Lung microvascular endothelial cell (primary cell): ENCODE data around the gene SLC6A17. TPM values are rescaled to one million over a fixed set of nuclear protein-coding genes. Genes with fewer than 3 reads are reported as not detected.

Experiments
- DNase-seq, 2 donors: peaks; one replicate each; pipeline versions ENCODE4 v3.0.0 to v3.0.0-alpha.2; 2010; ENCODE audit warnings: low read depth in 2 of 2
- total RNA-seq: library from RNA; depleted of rRNA; stranded (reverse); fragments of >200 nt; gene quantifications from 2 replicates; pipeline ENCODE4 v1.2.1, GENCODE V29; 2014

The SLC6A17 gene
- total RNA-seq, 1 donor from 2014 or later = 0.40 TPM

DNA sequence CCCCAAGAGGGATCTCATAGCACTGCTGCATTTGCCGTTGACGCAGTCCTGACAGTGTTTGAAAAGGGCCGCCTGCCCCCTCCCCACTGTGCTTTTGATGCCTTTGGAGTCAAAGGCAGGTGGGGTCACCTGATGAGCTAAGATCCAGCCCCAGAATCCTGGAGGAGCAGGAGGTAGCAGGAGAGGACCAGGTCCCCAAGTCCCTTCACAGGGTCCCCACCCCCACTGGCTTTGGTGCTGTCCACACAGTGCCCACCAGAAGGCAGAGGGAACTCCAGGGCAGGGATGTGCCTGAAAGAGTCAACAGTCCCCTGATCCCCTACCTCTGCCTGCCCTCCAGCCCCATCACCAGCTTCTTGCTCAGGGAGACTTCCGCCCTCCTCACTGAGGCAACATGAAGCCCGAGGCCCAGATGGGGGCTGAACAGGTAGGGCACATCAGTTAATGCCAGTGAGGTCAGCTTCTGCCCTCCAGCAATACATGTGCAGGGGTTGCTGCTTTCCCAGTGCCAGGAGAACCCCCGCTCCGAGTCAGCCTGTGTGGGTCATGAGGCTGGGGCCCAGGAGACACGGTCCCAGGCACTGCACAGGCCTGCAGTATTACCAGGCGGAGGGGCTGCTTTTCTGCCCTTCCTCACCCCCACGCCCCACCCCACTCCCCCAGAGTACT, 51.0 kb downstream of the SLC6A17 start:
- no peak for DNase-seq

DNA sequence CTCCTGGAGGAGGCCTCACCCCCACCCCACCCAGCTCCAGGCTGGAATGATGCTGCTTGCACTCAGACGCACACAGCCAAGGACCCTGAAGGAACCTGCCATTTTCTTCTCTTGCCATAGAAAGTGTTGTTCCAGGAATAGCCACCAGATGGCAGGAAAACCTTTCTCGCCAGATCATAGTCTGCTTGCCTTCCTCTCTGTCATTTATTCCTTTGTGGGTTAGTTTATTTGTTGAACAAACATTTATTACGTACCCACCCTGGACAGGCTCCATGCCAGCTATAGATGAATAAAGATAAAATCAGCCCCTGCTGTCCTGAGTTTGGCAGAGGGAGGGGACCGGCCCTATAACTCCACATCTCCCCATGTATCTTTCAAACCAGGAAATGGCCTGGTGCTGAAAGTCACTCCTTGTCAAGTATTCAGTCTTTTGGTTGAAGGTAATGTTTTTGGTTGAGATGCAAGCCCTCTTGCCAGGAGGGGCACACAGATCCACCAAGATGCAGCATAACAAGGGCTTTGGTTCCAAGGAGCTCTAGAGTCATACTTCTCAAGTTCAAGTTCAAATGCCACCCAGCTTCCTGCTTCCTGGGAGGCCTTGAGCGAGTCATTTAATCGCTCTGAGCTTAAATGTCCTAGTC, 52.8 kb downstream of the SLC6A17 start:
- DNase-seq = peak; percentile 69 to 72

DNA sequence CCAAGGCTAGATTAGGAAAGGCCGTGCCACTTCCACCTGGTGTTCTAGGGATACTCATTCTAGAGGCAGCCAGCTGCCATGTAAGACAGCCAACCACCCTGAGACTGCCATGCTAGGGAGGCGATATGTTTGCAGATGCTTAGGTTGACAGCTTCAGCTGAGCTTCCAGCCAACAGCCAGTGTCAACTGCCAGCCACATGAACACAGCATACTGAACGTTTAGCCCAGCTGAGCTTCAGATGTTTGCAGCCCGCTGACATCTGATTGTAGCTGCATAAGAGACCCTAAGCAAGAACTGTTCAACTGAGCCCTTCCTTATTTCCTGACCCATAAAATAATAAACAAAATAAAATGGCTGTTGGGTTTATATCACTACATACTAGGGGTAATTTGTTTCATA, 54.9 kb downstream of the SLC6A17 start:
- DNase-seq = no peak

DNA sequence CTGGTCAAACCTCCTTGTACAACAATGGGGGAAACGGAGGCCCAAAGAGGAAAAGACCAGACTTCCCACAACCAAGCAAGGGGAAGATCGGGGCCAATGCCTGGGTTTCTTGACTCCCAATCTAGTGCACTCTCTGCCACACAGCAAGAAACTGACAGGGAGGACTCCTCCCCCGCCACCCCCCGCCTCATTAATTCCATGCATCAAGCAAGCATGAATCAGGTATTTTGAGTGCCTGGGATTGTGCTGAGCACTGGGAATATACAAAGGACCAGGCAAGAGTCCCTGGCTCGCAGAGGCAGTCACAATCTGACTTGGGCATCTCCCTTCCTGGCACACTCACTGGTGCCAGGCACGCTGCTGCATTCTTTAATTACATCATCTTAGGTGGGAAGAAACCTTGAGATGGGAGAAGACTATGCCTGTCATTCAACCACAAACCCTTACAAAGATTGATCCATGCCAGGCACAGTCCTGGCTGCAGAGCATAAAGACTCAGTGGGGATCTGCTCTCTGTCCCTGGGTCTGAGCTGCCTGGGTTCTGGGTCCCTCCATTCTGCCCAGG, 55.4 kb downstream of the SLC6A17 start:
- no peak for DNase-seq

DNA sequence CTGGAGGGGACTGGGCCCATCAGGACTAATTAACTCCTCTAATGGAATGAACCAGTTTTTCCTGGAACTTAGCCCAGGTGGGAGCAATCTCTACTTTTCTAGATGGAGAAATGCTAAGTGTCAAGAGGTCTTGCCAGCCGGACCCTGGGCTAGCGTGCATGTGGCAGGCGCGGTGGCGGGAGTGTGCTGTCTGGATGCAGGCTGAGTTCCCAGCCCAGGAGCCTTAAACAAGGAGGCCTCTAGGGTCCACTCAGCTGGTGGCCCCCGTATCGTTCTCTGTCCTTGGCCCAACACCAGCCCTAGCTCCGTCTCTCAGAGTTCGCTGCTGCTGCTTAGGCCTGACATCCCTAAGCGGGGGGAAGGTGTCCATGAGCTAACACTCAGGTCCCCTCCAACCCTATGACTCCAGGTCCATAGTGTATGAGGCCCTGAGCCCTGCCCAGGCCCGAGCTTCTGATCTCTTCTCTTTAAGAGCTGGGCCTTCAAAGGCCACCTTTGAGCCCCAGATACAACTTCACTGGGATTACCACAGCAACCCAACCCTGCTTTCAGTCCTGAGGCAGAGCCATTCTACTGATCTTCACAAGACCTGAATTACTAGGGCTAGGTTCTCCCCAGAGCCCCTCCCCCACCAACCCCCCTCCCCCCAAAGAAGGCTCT, 56.1 kb downstream of the SLC6A17 start:
- no peak for DNase-seq

GRCh38 chr1:110207831-110208230, 57.5 kb downstream of the SLC6A17 start:
- peak; percentile 57 to 73 for DNase-seq

- no peak for DNase-seq
Measured at GRCh38 chr1:110208916-110209645, 58.8 kb downstream of the SLC6A17 start.

DNA sequence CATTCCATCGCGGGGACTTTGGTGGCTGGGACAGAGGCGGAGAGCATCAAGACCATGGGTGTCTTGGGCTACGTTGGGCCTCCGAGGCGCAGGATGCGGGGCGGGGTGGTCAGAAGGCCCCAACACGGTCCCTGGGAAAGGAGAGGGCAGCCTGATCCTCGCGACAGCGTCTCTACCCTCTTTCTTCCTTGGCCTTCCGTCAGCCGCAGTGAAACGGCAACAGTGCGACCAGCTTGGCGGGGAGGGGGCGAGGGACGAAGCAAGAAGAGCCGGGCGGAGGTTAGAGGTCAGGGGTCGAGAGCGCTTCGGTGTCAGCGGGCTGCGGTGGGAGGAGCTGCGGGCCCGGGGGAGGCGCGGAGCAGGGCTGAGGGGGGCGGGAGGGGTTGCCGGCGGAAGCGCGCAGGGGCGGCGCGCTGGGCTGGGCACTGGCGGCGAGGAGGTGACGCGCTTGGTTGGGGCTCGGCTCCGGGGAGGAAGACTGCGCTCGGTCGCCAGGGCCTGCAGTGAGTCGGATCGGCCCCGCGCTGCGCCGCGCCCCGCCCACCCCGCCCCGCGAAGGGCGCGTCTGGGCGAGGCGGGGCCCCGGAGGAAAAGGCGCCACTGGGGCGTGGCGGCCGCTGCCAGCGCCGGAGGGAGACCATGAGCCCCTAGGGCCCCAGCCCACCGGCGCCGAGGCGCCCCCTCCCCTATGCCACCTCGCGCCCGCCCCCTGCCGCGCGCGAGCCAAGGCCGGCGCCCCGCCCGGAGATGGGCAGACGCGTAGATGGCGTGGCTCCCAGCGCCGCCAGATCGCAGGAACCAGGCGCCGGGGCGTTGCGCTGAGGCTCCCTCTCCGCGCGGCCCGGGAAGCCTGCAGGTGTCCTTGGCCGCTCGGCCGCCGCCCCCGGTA, 59.7 kb downstream of the SLC6A17 start, which contains the start of gene KCNC4:
TSS of gene KCNC4 (plus strand) at position 600 of the 889 bp plus-strand sequence. CDS start 1,186 bp downstream, outside the sequence.
- DNase-seq = peak; percentile 79 to 81

- peak; percentile 47 to 49 for DNase-seq
Measured at GRCh38 chr1:110210604-110211495, 60.6 kb downstream of the SLC6A17 start.

DNA sequence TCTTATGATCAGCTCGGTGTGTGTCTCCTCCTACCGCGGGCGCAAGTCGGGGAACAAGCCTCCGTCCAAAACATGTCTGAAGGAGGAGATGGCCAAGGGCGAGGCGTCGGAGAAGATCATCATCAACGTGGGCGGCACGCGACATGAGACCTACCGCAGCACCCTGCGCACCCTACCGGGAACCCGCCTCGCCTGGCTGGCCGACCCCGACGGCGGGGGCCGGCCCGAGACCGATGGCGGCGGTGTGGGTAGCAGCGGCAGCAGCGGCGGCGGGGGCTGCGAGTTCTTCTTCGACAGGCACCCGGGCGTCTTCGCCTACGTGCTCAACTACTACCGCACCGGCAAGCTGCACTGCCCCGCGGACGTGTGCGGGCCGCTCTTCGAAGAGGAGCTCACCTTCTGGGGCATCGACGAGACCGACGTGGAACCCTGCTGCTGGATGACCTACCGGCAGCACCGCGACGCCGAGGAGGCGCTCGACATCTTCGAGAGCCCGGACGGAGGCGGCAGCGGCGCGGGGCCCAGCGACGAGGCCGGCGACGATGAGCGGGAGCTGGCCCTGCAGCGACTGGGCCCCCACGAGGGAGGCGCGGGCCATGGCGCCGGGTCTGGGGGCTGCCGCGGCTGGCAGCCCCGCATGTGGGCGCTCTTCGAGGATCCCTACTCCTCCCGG, 61.3 kb downstream of the SLC6A17 start:
- DNase-seq = peak in 1 of 2 donors; percentile 18

- DNase-seq = no peak
Measured at GRCh38 chr1:110212169-110213142, 62.2 kb downstream of the SLC6A17 start.

DNA sequence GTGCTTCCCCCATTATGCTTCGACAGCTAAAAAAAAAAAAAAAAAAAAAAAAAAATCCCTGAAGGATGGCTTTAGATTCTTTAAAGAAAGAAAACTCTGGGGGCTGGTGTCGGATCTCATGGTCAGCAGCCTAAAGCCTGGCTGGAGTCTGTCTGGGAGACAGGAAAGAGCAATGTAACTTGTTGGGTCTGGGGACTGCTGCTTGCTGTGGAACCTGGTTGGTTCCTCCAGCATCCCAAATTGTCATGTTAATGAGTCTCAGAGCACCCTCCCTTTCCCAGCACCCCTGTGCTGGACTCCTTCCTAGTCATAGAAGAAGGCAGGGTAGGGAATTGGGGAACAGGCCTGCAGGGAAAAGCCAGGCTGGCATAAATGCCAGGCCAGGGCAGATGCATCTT, 62.8 kb downstream of the SLC6A17 start:
- DNase-seq = no peak

GRCh38 chr1:110214454-110215404, 64.4 kb downstream of the SLC6A17 start:
- DNase-seq = no peak

DNA sequence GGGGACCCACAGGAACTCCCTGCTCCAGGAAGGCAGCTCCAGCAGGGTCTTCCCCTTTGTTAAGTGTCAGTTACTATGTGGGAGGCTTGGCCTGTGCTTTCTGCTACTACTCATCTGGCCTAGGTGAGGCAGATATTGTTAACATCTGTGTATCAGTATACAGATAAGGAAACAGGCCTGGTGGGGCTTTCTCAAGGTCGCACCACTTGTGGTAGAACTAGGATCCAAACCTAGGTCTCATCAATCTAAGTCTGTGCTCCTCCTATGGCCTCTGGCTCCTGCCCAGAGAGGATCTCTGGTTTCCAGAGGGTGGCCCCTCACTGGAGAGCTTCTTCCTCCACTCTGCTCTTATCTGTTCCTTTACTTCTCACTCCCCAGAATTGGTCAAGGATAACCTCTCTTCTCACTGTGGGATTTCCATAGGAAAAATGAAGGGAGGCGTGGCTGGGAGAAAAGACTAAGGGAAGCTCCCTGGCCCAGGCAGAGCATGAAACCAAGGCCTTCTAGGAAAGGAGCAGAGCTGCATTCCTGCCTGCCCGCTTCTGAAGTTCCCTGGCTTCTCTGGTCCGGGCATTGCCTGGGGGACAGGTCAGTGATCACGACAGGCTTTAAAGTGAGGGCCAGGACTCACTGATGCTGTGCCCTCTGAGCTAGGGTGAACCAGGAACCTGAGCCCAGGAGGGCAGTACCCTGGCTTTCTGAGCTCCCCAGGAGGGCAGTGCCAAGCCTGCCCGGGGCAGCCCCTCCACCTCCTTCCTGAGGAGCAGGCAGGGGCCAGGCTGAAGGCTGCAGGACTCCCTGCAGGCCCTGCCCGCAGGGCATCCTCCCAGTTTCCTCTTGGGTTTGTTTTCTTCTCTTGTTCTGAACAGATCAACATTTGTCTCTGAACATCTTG, 65.6 kb downstream of the SLC6A17 start:
- no peak for DNase-seq

DNA sequence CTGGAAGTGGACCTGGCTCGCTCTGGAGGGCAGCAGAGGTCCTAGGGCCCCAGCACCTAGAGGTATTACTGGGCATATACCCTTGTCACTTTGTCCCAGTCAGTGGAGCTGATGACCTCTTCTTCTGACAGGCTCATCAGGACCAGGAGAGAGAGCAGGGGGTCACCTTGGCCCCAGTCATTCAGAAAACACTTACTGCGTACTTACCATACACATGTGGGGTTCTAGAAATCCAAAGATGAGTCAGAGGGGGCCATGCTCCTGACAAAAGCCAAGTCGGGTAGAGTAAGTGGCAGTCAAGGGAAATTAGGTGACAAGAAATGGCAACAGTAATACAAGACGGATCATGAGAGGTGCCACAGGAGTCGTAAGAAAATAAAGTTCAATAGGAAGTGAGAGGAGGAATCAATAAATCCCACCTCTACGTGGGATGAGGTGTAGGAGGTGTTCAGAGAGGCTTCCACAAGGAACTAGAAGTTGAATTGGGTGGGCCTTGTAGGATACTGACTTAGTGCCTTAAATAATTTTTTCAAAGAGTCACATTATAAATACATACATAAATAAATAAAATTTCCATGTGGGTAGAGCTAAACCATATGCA, 66.7 kb downstream of the SLC6A17 start:
- DNase-seq = no peak
